Prostate gland (tissue), 2 donors: ENCODE results near the gene GRPEL1.

Experiments
- CTCF ChIP-seq, 4 experiments: fragments of 200-600 bp in 2 of 4; fragments of 450-650 bp in 2 of 4; sonication (generic) in 2 of 4; IDR thresholded peaks; 1 replicate in 3 of 4; 2 replicates in 1 of 4; pipeline ENCODE4 v1.5.1; 2016 to 2019; ENCODE audit warnings: antibody characterized with exemption in 4 of 4, mild to moderate bottlenecking in 2 of 4, moderate library complexity in 2 of 4
- POLR2AphosphoS5 ChIP-seq: sonication (generic); formaldehyde crosslinking; IDR thresholded peaks from one replicate; pipeline ENCODE4 v1.6.1; 2017; ENCODE audit warnings: antibody characterized with exemption

GRCh38 chr4:7021930-7022664 lies 45.8 kb downstream of the GRPEL1 start:
- no peak for TF ChIP-seq POLR2AphosphoS5
- TF ChIP-seq CTCF (IDR thresholded peaks at IDR 0.05) = no peak
